PFSK-1 (cell line): ENCODE results near the gene PROCA1.

Experiments
- POLR2AphosphoS5 ChIP-seq: IDR thresholded peaks from 2 replicates; pipeline ENCODE4 v1.6.1; 2012; ENCODE audit warnings: low read depth, mild to moderate bottlenecking, control low read depth, low read length, moderate library complexity
- TAF1 ChIP-seq: IDR thresholded peaks from 2 replicates; pipeline ENCODE4 v1.6.1; 2012; ENCODE audit warnings: low read length, control low read depth, borderline replicate concordance; ENCODE audit not compliant: insufficient read depth

DNA sequence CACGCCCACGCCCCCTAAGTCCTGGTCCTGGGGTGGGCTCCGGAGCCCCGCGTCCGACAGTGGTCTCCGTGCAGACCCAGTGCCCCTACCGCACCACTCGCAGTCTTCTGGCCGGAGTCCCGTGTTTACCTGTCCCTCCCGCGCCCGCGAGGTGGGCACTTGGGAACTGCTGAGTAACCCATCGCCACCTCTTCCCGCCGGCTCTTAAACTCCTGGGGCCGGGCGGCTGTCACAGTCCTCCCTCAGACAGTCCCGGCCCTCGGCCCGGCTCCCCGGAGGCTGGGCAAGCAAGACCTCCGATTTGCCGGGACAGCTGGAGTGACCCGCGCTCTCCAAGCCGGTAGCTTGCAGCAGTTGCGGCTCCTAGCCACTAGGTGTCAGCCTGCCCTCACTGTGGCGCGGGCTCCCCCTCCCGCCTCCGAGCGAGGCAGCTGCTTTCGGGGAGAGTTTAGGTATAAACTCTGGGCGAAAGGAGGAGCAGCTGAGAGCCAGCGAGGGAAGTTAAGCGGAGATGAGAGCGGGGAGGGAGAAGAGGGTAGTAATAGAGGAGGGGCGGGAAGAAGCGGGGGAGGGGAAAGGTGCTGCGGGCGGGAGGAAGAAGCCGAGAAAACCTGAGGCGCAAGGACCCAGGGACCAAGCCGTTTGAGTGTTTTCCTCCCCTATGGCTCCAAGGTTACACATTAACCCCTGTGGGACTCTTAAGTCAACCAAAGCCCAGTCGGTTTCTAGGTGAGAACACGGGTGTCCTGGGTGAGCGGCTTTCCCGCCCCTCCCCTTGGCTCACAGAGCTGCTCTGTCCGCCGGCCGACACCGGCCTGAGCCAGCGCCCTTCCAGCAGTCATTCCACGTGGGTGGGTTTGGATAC, 15.2 kb upstream of the PROCA1 start:
- TF ChIP-seq TAF1 (no peak), POLR2AphosphoS5 (no peak)
